ENCODE data around the gene PRSS38. TPM values are rescaled to one million over a fixed set of nuclear protein-coding genes. Genes with fewer than 3 reads are reported as not detected.

Gene PRSS38
- total and polyA plus RNA-seq, 7 experiments from 2014 or later: not detected

DNA sequence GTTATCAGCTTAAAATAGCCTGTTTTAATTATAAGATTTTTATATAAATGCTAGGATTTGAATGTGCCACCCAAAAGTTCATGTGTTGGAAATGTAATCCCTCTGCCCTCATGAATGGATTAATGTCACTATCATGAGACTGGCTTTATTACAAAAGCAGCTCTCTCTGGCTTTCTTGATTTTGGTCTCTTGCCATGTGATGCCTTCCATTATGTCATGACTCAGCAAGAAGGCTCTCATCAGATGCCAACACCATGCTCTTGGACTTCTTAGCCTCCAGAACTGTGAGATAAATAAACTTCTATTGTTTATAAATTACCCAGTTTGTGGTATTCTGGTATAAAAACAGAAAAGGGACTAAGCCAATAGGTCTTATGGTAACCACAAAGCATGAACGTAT, 6.9 kb upstream of the PRSS38 start:
- no peak overlapping the region for H3K27ac ChIP-seq (ENCODE audit: low read depth, low read length)
- no peak overlapping the region for H3K27ac Mint-ChIP-seq
- peaks cover 0 to 17% (median 7%) of the 10 kb centered on the region in 5 donors for H3K36me3 Mint-ChIP-seq
- ChIA-PET POLR2A (interaction anchor here (0.7 kb wide), 1 partner anchor 66 kb away, joined by 3 read pairs; no protein-coding TSS in a partner anchor), CTCF (no interaction called here)
- H3K4me1 Mint-ChIP-seq: peaks cover 0 to 10% (median 6%) of the 10 kb centered on the region in 7 donors
- H3K27me3 ChIP-seq (ENCODE audit: control insufficient read depth in 2 of 2, insufficient read depth in 2 of 2, low read length in 2 of 2): no peaks in the 10 kb centered on the region
- peaks cover 0 to 19% (median 14%) of the 10 kb centered on the region in 5 donors for H3K27me3 Mint-ChIP-seq
- no peaks in the 10 kb centered on the region for H3K36me3 ChIP-seq (ENCODE audit: control insufficient read depth in 2 of 3, insufficient read depth in 3 of 3, low read length in 3 of 3)
- no peak for ATAC-seq
- H3K4me3 ChIP-seq (ENCODE audit: low read length): no peak overlapping the region
- no peak for DNase-seq
- H3K4me3 Mint-ChIP-seq: no peak overlapping the region
- peaks cover 0 to 5% (median 0%) of the 10 kb centered on the region in 3 experiments for H3K9me3 ChIP-seq (ENCODE audit: control insufficient read depth in 2 of 3, low read length in 3 of 3)
- intact Hi-C loops (cut with micrococcal nuclease): no loop called here
- H3K4me1 ChIP-seq (ENCODE audit: control insufficient read depth in 2 of 2, insufficient read depth in 2 of 2, low read length in 2 of 2): peaks cover 0 to 4% of the 10 kb centered on the region in 2 donors
- H3K9me3 Mint-ChIP-seq: peaks cover 0 to 38% (median 17%) of the 10 kb centered on the region in 11 donors

DNA sequence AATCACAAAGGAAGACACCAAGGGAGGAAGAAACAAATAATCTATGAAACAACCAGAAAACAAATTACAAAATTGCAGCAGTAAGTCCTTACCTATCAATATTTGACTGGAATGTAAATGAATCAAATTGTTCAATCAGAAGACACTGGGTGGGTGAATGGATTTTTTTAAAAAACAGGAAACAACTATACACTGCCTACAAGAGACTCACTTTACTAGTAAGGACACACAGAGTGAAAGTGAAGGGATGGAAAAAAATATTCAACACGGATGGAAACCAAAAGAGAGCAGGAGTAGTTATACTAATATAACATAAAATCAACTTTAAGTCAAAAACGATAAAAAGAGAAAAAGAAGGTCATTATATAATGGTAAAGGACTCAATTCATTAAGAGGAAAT, 6.4 kb upstream of the PRSS38 start:
- no peak for ATAC-seq
- H3K27me3 ChIP-seq (ENCODE audit: control insufficient read depth in 2 of 2, insufficient read depth in 2 of 2, low read length in 2 of 2): no peaks in the 10 kb centered on the region
- H3K4me1 ChIP-seq (ENCODE audit: control insufficient read depth in 2 of 2, insufficient read depth in 2 of 2, low read length in 2 of 2): peaks cover 0 to 4% of the 10 kb centered on the region in 2 donors
- no peak overlapping the region for H3K27ac Mint-ChIP-seq
- intact Hi-C loops (cut with micrococcal nuclease): no loop called here
- CTCF ChIA-PET: no interaction called here
- peaks cover 0 to 38% (median 18%) of the 10 kb centered on the region in 11 donors for H3K9me3 Mint-ChIP-seq
- peaks cover 0 to 16% (median 7%) of the 10 kb centered on the region in 5 donors for H3K36me3 Mint-ChIP-seq
- peaks cover 0 to 9% (median 0%) of the 10 kb centered on the region in 3 experiments for H3K9me3 ChIP-seq (ENCODE audit: control insufficient read depth in 2 of 3, low read length in 3 of 3)
- POLR2A ChIA-PET: no interaction called here
- H3K36me3 ChIP-seq (ENCODE audit: control insufficient read depth in 2 of 3, insufficient read depth in 3 of 3, low read length in 3 of 3): no peaks in the 10 kb centered on the region
- H3K27ac ChIP-seq (ENCODE audit: low read depth, low read length): no peak overlapping the region
- no peak for DNase-seq
- no peak overlapping the region for H3K4me3 Mint-ChIP-seq
- H3K4me3 ChIP-seq (ENCODE audit: low read length): no peak overlapping the region
- H3K27me3 Mint-ChIP-seq: peaks cover 0 to 19% (median 12%) of the 10 kb centered on the region in 5 donors
- H3K4me1 Mint-ChIP-seq: peaks cover 0 to 10% (median 6%) of the 10 kb centered on the region in 7 donors

DNA sequence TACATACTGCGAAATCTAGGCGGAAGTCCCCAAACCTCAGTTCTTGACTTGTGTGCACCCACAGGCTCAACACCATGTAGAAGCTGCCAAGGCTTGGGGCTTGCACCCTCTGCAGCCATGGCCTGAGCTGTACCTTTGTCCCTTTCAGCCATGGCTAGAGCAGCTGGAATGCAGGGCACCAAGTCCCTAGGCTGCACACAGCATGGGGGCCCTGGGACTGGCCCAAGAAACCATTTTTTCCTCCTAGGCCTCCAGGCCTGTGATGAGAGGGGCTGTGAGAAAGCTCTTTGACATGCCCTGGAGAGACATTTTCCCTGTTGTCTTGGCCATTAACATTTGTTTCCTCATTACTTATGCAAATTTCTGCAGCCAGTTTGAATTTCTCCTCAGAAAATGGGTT, 1.5 kb upstream of the PRSS38 start:
- Histone ChIP-seq H3K27ac (ENCODE audit: low read depth, low read length) (no peak overlapping the region), H3K4me3 (ENCODE audit: low read length) (no peak overlapping the region), H3K36me3 (ENCODE audit: control insufficient read depth in 2 of 3, insufficient read depth in 3 of 3, low read length in 3 of 3) (no peaks in the 10 kb centered on the region), H3K4me1 (ENCODE audit: control insufficient read depth in 2 of 2, insufficient read depth in 2 of 2, low read length in 2 of 2) (no peaks in the 10 kb centered on the region), H3K9me3 (ENCODE audit: control insufficient read depth in 2 of 3, low read length in 3 of 3) (peaks cover 0 to 12% (median 0%) of the 10 kb centered on the region in 3 experiments), H3K27me3 (ENCODE audit: control insufficient read depth in 2 of 2, insufficient read depth in 2 of 2, low read length in 2 of 2) (no peaks in the 10 kb centered on the region)
- peaks cover 0 to 32% (median 20%) of the 10 kb centered on the region in 11 donors for H3K9me3 Mint-ChIP-seq
- H3K4me1 Mint-ChIP-seq: peaks cover 0 to 6% (median 2%) of the 10 kb centered on the region in 7 donors
- no peak overlapping the region for H3K4me3 Mint-ChIP-seq
- H3K27ac Mint-ChIP-seq: no peak overlapping the region
- DNase-seq (no peak), ATAC-seq (no peak)
- H3K36me3 Mint-ChIP-seq: peaks cover 0 to 19% (median 5%) of the 10 kb centered on the region in 5 donors
- ChIA-PET CTCF (interaction anchor here (0.6 kb wide), 1 partner anchor 43 kb away, joined by 3 read pairs; no protein-coding TSS in a partner anchor), POLR2A (no interaction called here)
- intact Hi-C loops (cut with micrococcal nuclease): no loop called here
- peaks cover 0 to 4% (median 0%) of the 10 kb centered on the region in 5 donors for H3K27me3 Mint-ChIP-seq

DNA sequence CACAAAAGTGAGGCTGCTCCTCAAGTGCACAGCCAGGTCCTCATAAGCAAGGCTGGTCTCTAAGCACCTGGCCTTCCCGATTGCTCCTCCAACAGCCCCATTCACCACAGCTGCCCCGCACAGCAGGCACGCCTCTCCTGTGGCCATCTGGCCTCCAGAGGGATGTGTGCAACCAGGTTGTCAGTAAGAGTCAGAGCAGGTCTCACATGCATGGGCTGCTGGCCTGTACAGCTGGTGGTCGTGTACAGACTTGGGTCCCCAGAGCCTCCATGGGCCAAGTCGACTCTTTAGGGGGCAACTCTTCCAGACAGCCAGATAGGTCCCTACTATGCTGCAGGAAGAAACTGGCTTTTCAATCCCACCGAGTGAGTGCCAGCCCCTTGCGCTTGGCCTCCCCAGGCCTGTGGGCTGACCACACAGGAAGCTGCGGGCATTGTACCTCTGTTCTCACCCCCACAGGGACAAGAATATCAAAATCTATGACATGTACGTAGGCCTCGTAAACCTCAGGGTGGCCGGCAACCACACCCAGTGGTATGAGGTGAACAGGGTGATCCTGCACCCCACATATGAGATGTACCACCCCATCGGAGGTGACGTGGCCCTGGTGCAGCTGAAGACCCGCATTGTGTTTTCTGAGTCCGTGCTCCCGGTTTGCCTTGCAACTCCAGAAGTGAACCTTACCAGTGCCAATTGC, 1.4 kb downstream of the PRSS38 start:
- H3K27me3 ChIP-seq (ENCODE audit: control insufficient read depth in 2 of 2, insufficient read depth in 2 of 2, low read length in 2 of 2): no peaks in the 10 kb centered on the region
- H3K4me1 ChIP-seq (ENCODE audit: control insufficient read depth in 2 of 2, insufficient read depth in 2 of 2, low read length in 2 of 2): no peaks in the 10 kb centered on the region
- peaks cover 10 to 40% (median 20%) of the 10 kb centered on the region in 11 donors for H3K9me3 Mint-ChIP-seq
- POLR2A ChIA-PET: interaction anchor here (0.5 kb wide), 1 partner anchor 30 kb away, joined by 3 read pairs; no protein-coding TSS in a partner anchor
- peak; percentile 53 for ATAC-seq
- H3K27me3 Mint-ChIP-seq: peaks cover 0 to 5% (median 0%) of the 10 kb centered on the region in 5 donors
- no peak for DNase-seq
- H3K36me3 Mint-ChIP-seq: peaks cover 0 to 26% (median 11%) of the 10 kb centered on the region in 5 donors
- intact Hi-C loops (cut with micrococcal nuclease): no loop called here
- H3K4me3 Mint-ChIP-seq: no peak overlapping the region
- H3K27ac ChIP-seq (ENCODE audit: low read depth, low read length): no peak overlapping the region
- peaks cover 0 to 15% (median 0%) of the 10 kb centered on the region in 3 experiments for H3K9me3 ChIP-seq (ENCODE audit: control insufficient read depth in 2 of 3, low read length in 3 of 3)
- CTCF ChIA-PET: interaction anchor here (0.6 kb wide), 1 partner anchor 351 kb away, joined by 5 read pairs; no protein-coding TSS in a partner anchor
- no peaks in the 10 kb centered on the region for H3K36me3 ChIP-seq (ENCODE audit: control insufficient read depth in 2 of 3, insufficient read depth in 3 of 3, low read length in 3 of 3)
- no peak overlapping the region for H3K4me3 ChIP-seq (ENCODE audit: low read length)
- H3K27ac Mint-ChIP-seq: no peak overlapping the region
- peaks cover 0 to 5% (median 0%) of the 10 kb centered on the region in 7 donors for H3K4me1 Mint-ChIP-seq

DNA sequence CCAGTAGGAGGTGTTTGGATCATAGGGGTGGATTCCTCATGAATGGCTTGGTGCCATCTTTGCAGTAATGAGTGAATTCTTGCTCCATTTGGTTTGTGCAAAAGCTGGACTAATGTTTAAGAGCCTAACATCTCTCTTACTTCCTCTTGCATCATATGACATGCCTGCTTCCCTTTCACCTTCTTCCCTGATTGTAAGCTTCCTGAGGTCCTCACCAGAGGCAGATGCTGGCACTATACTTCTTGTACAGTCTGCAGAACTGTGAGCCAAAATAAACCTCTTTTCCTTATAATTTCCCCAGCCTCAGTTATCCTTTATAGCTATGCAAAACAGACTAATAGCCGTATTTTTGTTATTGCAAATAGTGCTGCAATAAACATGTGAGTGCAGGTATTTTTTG, 8.1 kb downstream of the PRSS38 start:
- H3K27ac Mint-ChIP-seq: peak overlapping the region in 1 of 9 donors; percentile 62
- intact Hi-C loops (cut with micrococcal nuclease): no loop called here
- POLR2A ChIA-PET: no interaction called here
- H3K27ac ChIP-seq (ENCODE audit: low read depth, low read length): no peak overlapping the region
- peaks cover 2 to 52% (median 16%) of the 10 kb centered on the region in 11 donors for H3K9me3 Mint-ChIP-seq
- H3K36me3 ChIP-seq (ENCODE audit: control insufficient read depth in 2 of 3, insufficient read depth in 3 of 3, low read length in 3 of 3): no peaks in the 10 kb centered on the region
- peaks cover 0 to 11% (median 8%) of the 10 kb centered on the region in 5 donors for H3K36me3 Mint-ChIP-seq
- H3K9me3 ChIP-seq (ENCODE audit: control insufficient read depth in 2 of 3, low read length in 3 of 3): peaks cover 0 to 7% (median 0%) of the 10 kb centered on the region in 3 experiments
- H3K27me3 Mint-ChIP-seq: peaks cover 0 to 24% (median 6%) of the 10 kb centered on the region in 5 donors
- ATAC-seq (no peak), DNase-seq (no peak)
- peaks cover 0 to 6% of the 10 kb centered on the region in 2 donors for H3K4me1 ChIP-seq (ENCODE audit: control insufficient read depth in 2 of 2, insufficient read depth in 2 of 2, low read length in 2 of 2)
- CTCF ChIA-PET: no interaction called here
- H3K4me3 Mint-ChIP-seq: no peak overlapping the region
- H3K4me1 Mint-ChIP-seq: peaks cover 0 to 14% (median 9%) of the 10 kb centered on the region in 7 donors
- no peak overlapping the region for H3K4me3 ChIP-seq (ENCODE audit: low read length)
- no peaks in the 10 kb centered on the region for H3K27me3 ChIP-seq (ENCODE audit: control insufficient read depth in 2 of 2, insufficient read depth in 2 of 2, low read length in 2 of 2)

DNA sequence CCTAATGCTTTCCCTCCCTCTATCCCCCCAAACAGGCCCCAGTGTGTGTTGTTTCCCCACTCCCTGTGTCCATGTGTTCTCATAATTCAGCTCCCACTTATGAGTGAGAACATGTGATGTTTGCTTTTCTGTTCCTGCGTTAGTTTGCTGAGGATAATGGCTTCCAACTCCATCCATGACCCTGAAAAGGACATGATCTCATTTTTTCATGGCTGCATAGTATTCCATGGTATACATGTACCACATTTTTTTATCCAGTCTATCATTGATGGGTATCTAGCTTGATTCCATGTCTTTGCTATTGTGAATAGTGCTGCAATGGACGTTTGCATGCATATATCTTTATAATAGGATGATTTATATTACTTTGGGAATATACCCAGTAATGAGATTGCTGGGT, 8.7 kb downstream of the PRSS38 start:
- H3K9me3 ChIP-seq (ENCODE audit: control insufficient read depth in 2 of 3, low read length in 3 of 3): peaks cover 0 to 10% (median 0%) of the 10 kb centered on the region in 3 experiments
- Mint-ChIP-seq H3K4me1 (peaks cover 0 to 19% (median 9%) of the 10 kb centered on the region in 7 donors), H3K27me3 (peaks cover 0 to 29% (median 6%) of the 10 kb centered on the region in 5 donors), H3K36me3 (peaks cover 0 to 16% (median 8%) of the 10 kb centered on the region in 5 donors), H3K4me3 (no peak overlapping the region), H3K9me3 (peaks cover 2 to 58% (median 18%) of the 10 kb centered on the region in 11 donors), H3K27ac (no peak overlapping the region)
- H3K36me3 ChIP-seq (ENCODE audit: control insufficient read depth in 2 of 3, insufficient read depth in 3 of 3, low read length in 3 of 3): no peaks in the 10 kb centered on the region
- DNase-seq (no peak), ATAC-seq (no peak)
- peaks cover 0 to 12% of the 10 kb centered on the region in 2 donors for H3K4me1 ChIP-seq (ENCODE audit: control insufficient read depth in 2 of 2, insufficient read depth in 2 of 2, low read length in 2 of 2)
- H3K27me3 ChIP-seq (ENCODE audit: control insufficient read depth in 2 of 2, insufficient read depth in 2 of 2, low read length in 2 of 2): no peaks in the 10 kb centered on the region
- CTCF ChIA-PET: no interaction called here
- H3K4me3 ChIP-seq (ENCODE audit: low read length): no peak overlapping the region
- H3K27ac ChIP-seq (ENCODE audit: low read depth, low read length): no peak overlapping the region
- POLR2A ChIA-PET: no interaction called here
- intact Hi-C loops (cut with micrococcal nuclease): no loop called here

Measured in naive thymus-derived CD4-positive, alpha-beta T cell (primary cell).